Hepatocyte (in vitro differentiated cells): ENCODE data around the gene UBR2.

ENCODE experiments used
- CTCF ChIP-seq: fragments of 200-600 bp; sonication (generic); IDR thresholded peaks from 2 replicates; pipeline ENCODE4 v1.5.1; 2016; ENCODE audit warnings: antibody characterized with exemption, mild to moderate bottlenecking; ENCODE audit not compliant: poor library complexity
- EZH2 ChIP-seq: fragments of 200-600 bp; sonication (generic); IDR thresholded peaks from 2 replicates; pipeline ENCODE4 v1.6.1; 2016; ENCODE audit warnings: antibody characterized with exemption, mild to moderate bottlenecking, borderline replicate concordance

GRCh38 chr6:42555477-42556457 lies 8.1 kb upstream of the UBR2 start:
- TF ChIP-seq CTCF (no peak), EZH2 (no peak)
